Type B pancreatic cell (in vitro differentiated cells): ENCODE results near the gene ABRAXAS1. TPM values are rescaled to one million over a fixed set of nuclear protein-coding genes. Genes with fewer than 3 reads are reported as not detected.

Experiments
- DNase-seq: peaks from one replicate; pipeline ENCODE4 v3.0.0; 2021; ENCODE audit warnings: mixed read lengths; ENCODE audit not compliant: unreplicated experiment; ENCODE audit errors: extremely low spot score
- H3K27ac Mint-ChIP-seq: 2 replicates; pipeline ENCODE4 v1.8.0; 2021; ENCODE audit warnings: mild to moderate bottlenecking, mixed read lengths
- H3K27me3 Mint-ChIP-seq: 2 replicates; pipeline ENCODE4 v1.8.0; 2021; ENCODE audit warnings: mixed read lengths
- H3K36me3 Mint-ChIP-seq: 2 replicates; pipeline ENCODE4 v1.8.0; 2021; ENCODE audit warnings: mixed read lengths
- H3K4me1 Mint-ChIP-seq: one replicate; pipeline ENCODE4 v1.8.0; 2021; ENCODE audit warnings: mixed read lengths; ENCODE audit not compliant: unreplicated experiment
- H3K4me3 Mint-ChIP-seq: 2 replicates; pipeline ENCODE4 v1.8.0; 2021; ENCODE audit warnings: mild to moderate bottlenecking, mixed read lengths
- H3K9me3 Mint-ChIP-seq: 2 replicates; pipeline ENCODE4 v1.8.0; 2021; ENCODE audit warnings: mixed read lengths
- total RNA-seq: library from RNA; stranded (reverse); gene quantifications from 2 replicates; pipeline ENCODE4 v1.2.1, GENCODE V29; 2021; ENCODE audit warnings: low replicate concordance
- TF ChIP-seq, protein P1 (sequence below): fragments of 200-600 bp; sonication (generic); conservative IDR thresholded peaks from 2 replicates; pipeline ENCODE4 v1.5.0; 2021; ENCODE audit warnings: antibody characterized with exemption, mild to moderate bottlenecking

The ABRAXAS1 gene
- total RNA-seq, 1 donor from 2014 or later = 22.8 TPM

DNA sequence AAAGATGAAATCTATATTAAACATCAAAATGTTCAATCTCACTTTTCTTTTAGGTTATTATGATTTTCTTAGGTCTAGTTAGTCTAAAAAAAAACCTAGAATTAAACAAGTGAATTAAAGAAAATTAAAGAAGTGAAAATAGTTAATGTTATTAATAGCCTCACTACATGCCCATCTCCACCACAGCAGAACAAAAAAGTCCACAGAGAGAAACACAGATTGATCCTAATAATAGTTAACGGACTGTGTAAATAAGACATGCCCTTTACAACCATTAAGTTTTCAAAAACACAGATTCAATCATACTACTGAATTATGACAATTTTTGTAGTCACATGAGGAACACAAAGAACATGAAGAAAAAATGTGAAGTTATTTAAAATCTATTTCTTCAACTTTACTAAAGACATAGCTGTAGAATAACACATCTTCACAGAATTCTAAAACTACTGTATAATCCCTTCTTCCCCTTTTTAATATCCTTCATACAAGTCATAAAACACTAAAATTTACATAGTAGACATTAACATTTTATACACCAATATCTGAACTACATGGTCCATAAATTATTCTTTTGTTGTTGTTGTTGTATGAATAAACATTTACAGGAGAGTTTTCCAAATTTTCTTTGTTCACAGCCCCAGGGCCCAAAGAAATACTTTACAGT lies 44.6 kb downstream of the ABRAXAS1 start:
- TF ChIP-seq, protein P1, sequence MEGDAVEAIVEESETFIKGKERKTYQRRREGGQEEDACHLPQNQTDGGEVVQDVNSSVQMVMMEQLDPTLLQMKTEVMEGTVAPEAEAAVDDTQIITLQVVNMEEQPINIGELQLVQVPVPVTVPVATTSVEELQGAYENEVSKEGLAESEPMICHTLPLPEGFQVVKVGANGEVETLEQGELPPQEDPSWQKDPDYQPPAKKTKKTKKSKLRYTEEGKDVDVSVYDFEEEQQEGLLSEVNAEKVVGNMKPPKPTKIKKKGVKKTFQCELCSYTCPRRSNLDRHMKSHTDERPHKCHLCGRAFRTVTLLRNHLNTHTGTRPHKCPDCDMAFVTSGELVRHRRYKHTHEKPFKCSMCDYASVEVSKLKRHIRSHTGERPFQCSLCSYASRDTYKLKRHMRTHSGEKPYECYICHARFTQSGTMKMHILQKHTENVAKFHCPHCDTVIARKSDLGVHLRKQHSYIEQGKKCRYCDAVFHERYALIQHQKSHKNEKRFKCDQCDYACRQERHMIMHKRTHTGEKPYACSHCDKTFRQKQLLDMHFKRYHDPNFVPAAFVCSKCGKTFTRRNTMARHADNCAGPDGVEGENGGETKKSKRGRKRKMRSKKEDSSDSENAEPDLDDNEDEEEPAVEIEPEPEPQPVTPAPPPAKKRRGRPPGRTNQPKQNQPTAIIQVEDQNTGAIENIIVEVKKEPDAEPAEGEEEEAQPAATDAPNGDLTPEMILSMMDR = no peak
- Mint-ChIP-seq H3K36me3 (peaks cover 20% of the 10 kb centered on the region), H3K27me3 (no peaks in the 10 kb centered on the region), H3K27ac (no peak overlapping the region), H3K4me3 (no peak overlapping the region), H3K9me3 (no peaks in the 10 kb centered on the region), H3K4me1 (no peaks in the 10 kb centered on the region)
- DNase-seq = no peak

DNA sequence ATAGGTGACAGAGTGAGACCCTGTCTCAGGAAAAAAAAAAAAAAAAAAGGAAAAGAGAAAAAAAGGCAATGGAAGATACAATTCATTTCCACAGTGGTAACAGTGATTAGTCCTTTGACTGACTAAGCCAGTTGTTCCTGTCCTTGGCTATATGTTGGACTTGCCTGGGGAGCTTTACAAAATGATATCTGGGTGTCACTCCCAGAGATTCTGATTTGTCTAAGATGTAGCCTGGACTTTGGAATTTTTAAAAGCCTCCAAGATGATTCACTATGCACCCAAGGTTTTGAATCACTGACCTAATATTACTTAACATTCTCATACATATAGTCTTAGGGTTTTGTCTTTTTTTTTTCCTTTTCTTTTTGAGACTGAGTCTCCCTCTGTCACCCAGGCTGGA lies 46.2 kb downstream of the ABRAXAS1 start:
- Mint-ChIP-seq H3K9me3 (no peaks in the 10 kb centered on the region), H3K36me3 (peaks cover 14% of the 10 kb centered on the region), H3K27me3 (no peaks in the 10 kb centered on the region), H3K27ac (no peak overlapping the region), H3K4me1 (no peaks in the 10 kb centered on the region), H3K4me3 (no peak overlapping the region)
- TF ChIP-seq, protein P1 = no peak
- no peak for DNase-seq

DNA sequence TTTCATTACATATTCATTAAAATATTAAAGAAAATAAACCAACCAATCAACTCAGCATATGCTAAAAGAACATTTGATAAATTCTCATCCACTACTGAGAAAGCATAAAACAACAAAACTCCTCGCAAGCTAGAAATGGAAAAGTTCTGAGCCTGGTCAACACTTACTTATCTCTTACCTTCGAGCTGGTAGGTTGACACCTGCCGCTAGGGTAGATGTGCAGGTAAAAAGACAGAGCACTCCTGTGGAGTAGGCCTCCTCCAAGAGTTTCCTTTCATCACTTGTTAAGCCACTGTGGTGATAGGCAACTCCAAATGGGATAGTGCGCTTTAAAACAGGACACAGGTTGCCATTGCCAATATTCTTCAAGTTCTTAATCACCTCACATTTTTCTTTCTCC lies 48.2 kb downstream of the ABRAXAS1 start:
- H3K4me3 Mint-ChIP-seq = no peak overlapping the region
- no peaks in the 10 kb centered on the region for H3K4me1 Mint-ChIP-seq
- no peak overlapping the region for H3K27ac Mint-ChIP-seq
- H3K36me3 Mint-ChIP-seq = peaks cover 10% of the 10 kb centered on the region
- no peaks in the 10 kb centered on the region for H3K27me3 Mint-ChIP-seq
- H3K9me3 Mint-ChIP-seq = no peaks in the 10 kb centered on the region
- no peak for DNase-seq
- TF ChIP-seq, protein P1 = no peak

- H3K4me3 Mint-ChIP-seq = no peak overlapping the region
- DNase-seq = no peak
- no peaks in the 10 kb centered on the region for H3K4me1 Mint-ChIP-seq
- no peak overlapping the region for H3K27ac Mint-ChIP-seq
- H3K27me3 Mint-ChIP-seq = no peaks in the 10 kb centered on the region
- no peaks in the 10 kb centered on the region for H3K9me3 Mint-ChIP-seq
- H3K36me3 Mint-ChIP-seq = peaks cover 6% of the 10 kb centered on the region
- TF ChIP-seq, protein P1 = no peak
Measured at GRCh38 chr4:83431200-83431599, 53.7 kb downstream of the ABRAXAS1 start.

DNA sequence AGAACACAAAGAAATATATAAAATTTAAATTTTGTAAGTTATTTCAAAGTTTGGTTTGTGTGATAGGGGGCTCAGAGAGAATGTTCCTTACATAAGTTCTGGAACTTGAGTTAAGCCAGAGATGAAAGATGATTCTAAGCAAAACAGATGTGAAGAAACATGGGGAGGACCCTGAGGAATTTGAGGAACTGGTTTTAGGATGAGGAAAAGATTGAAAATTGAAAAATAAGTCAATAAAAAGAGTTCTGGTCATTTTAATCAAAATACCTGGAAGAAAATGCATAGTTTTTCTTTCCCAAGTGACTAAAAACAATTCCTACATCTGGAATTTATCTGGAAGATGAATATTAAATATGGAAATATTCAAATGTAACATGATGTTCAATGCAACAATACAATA lies 66.7 kb downstream of the ABRAXAS1 start:
- Mint-ChIP-seq H3K27ac (peak overlapping the region; percentile 92), H3K36me3 (peaks cover 19% of the 10 kb centered on the region), H3K4me3 (no peak overlapping the region), H3K4me1 (peaks cover 9% of the 10 kb centered on the region), H3K27me3 (no peaks in the 10 kb centered on the region), H3K9me3 (no peaks in the 10 kb centered on the region)
- TF ChIP-seq, protein P1 = no peak
- no peak for DNase-seq
